Esophagus squamous epithelium (tissue), 4 donors: ENCODE measurements around the gene SLC25A51.

Experiments
- CTCF ChIP-seq, 6 experiments: fragments of 450-650 bp in 4 of 6; fragments of 200-600 bp in 2 of 6; sonication (generic) in 2 of 6; IDR thresholded peaks; one replicate each; pipeline ENCODE4 v1.5.1; 2016 to 2019; ENCODE audit warnings: antibody characterized with exemption in 6 of 6, mild to moderate bottlenecking in 4 of 6, moderate library complexity in 4 of 6
- POLR2A ChIP-seq, 4 donors: fragments of 450-650 bp; IDR thresholded peaks; one replicate each; pipeline ENCODE4 v1.6.1; 2017; ENCODE audit warnings: antibody characterized with exemption in 4 of 4, mild to moderate bottlenecking in 4 of 4, moderate library complexity in 3 of 4

DNA sequence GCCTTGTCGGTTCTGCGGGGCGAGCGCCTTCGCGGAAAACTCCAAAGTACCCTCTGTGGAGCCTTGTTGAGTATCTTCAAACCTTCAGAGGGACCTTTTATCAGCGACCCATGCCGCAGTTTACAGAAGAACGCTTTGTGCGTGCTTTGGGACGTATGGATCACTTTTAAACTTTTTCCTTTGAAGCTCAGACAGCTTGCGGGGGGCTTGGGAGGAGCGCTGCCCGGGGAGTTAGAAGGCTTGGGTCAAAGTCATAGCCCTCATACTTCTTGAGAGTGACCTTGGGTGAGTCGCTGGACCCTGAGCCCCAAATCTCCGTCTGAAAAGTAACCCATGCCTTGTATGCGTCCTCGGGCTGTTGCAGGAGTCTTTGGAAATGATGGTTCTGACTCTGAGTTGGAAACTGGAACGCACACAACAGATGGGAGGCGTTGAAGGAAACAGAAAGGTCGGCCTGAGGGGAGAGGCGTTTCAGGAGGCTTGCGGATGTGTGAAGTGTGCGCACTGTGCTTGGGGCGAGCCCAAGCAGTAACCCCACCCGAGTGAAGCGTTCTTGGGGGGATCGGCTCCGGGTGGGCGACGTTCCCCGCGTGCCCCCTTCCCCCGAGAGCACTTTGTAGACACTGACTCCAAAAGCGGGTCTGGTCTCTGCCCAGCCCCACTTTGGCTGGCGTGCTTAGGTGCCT, 661 bp upstream of the SLC25A51 start:
- no peak for TF ChIP-seq CTCF (IDR thresholded peaks at IDR 0.05)
- TF ChIP-seq POLR2A (IDR thresholded peaks at IDR 0.05) = no peak
